ENCODE measurements around the gene SMLR1. TPM values are rescaled to one million over a fixed set of nuclear protein-coding genes. Genes with fewer than 3 reads are reported as not detected.

Gene SMLR1
- total RNA-seq, 1 experiment from 2014 or later = not detected

DNA sequence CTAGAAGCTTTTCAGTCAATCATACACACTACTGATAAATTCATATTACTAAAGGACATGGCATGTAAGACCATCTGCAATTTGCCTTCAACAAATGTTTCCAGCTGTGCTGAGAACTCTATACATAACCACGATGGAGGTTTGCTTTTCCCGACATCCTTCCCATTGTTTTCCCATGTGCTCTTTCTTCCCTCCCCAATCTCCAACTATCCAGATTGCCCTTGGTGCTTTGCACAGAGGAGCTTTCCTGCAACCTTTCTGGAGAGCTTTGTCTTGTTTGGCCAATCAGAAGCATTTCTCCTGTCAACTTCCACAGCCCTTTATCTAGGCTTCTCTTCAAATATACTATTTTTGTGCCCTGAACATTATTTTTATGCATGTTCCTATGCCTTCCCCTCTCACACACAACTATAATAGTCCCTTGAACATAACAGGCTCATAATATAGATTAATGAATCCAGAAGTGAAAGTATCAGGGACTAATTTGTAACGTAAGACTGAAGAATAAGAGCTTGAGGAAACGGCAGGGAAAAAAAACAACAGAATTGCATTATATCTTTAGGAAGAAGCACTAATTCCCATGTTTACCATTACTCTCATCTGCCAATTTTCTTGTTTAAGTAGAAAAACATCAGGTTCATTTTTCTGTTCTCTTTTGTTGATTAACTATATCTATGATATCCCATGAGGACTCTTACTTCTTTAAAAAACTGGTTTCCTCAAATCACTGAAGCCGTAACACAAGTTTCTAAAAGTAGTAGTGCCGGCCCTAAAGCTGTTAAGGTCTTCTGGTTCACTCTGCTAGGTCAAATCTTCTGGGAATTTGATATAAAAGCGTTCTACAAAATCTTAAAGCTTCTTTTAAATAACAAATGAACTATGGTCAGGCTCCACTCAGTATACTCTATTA lies 20.1 kb downstream of the SMLR1 start:
- Histone ChIP-seq H3K27ac (no peak overlapping the region), H3K36me3 (ENCODE audit: low read depth) (no peaks in the 10 kb centered on the region), H3K4me2 (no peak overlapping the region), H4K20me1 (ENCODE audit: insufficient read depth) (no peaks in the 10 kb centered on the region), H3F3A (ENCODE audit: insufficient read depth, low read depth) (no peaks in the 10 kb centered on the region), H3K79me2 (ENCODE audit: low read depth) (no peaks in the 10 kb centered on the region), H3K27me3 (ENCODE audit: insufficient read depth, low read depth) (no peaks in the 10 kb centered on the region), H3K9me2 (ENCODE audit: insufficient read depth) (no peaks in the 10 kb centered on the region), H2AFZ (no peak overlapping the region), H3K4me3 (no peak overlapping the region), H3K9me3 (ENCODE audit: insufficient read depth, low read depth) (no peaks in the 10 kb centered on the region), H3K4me1 (replicated peaks; ENCODE audit: insufficient read depth) (no peaks in the 10 kb centered on the region)
- BruUV-seq (replicated peaks) = no TSS peak
- ChIA-PET POLR2A (ENCODE audit: unreplicated experiment) (no interaction called here), CTCF (no interaction called here)
- no peak for TF ChIP-seq EZH2 (IDR thresholded peaks at IDR 0.05; ENCODE audit: low read depth)
- TF ChIP-seq, protein P1, sequence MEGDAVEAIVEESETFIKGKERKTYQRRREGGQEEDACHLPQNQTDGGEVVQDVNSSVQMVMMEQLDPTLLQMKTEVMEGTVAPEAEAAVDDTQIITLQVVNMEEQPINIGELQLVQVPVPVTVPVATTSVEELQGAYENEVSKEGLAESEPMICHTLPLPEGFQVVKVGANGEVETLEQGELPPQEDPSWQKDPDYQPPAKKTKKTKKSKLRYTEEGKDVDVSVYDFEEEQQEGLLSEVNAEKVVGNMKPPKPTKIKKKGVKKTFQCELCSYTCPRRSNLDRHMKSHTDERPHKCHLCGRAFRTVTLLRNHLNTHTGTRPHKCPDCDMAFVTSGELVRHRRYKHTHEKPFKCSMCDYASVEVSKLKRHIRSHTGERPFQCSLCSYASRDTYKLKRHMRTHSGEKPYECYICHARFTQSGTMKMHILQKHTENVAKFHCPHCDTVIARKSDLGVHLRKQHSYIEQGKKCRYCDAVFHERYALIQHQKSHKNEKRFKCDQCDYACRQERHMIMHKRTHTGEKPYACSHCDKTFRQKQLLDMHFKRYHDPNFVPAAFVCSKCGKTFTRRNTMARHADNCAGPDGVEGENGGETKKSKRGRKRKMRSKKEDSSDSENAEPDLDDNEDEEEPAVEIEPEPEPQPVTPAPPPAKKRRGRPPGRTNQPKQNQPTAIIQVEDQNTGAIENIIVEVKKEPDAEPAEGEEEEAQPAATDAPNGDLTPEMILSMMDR (conservative IDR thresholded peaks at IDR 0.05) = no peak
- intact Hi-C loops (cut with micrococcal nuclease; ENCODE audit: unreplicated experiment) = loop anchor here (10.0 kb wide), 1 partner anchor 782 kb away; no protein-coding TSS in a partner anchor
- DNase-seq = no peak

DNA sequence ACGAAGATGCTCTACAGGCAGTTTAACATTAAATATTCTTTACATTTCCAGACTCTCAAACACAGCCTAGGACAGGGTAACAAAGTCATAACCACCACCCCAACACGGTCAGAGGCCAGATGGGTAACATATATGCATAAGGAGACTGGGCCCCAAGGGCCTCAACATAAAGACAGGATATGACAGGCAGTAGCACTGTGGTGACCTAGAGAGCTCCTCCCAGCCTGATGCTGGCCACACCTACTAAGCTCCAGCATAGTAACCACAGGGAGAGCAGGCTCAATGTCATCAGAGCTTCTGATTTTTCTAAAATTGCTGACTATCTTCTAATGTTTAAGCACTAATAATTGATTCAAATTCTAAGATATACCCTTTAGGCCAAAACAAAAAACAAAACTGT lies 21.7 kb downstream of the SMLR1 start:
- no TSS peak for BruUV-seq (replicated peaks)
- H4K20me1 ChIP-seq (ENCODE audit: insufficient read depth) = no peaks in the 10 kb centered on the region
- H3K4me1 ChIP-seq (replicated peaks; ENCODE audit: insufficient read depth) = no peaks in the 10 kb centered on the region
- no peaks in the 10 kb centered on the region for H3K9me2 ChIP-seq (ENCODE audit: insufficient read depth)
- intact Hi-C loops (cut with micrococcal nuclease; ENCODE audit: unreplicated experiment) = loop anchor here (10.0 kb wide), 1 partner anchor 784 kb away; no protein-coding TSS in a partner anchor
- no peaks in the 10 kb centered on the region for H3K9me3 ChIP-seq (ENCODE audit: insufficient read depth, low read depth)
- no peaks in the 10 kb centered on the region for H3F3A ChIP-seq (ENCODE audit: insufficient read depth, low read depth)
- ChIA-PET CTCF (no interaction called here), POLR2A (ENCODE audit: unreplicated experiment) (no interaction called here)
- H3K4me2 ChIP-seq = no peak overlapping the region
- no peaks in the 10 kb centered on the region for H3K27me3 ChIP-seq (ENCODE audit: insufficient read depth, low read depth)
- no peak for DNase-seq
- no peak overlapping the region for H3K4me3 ChIP-seq
- no peak overlapping the region for H3K27ac ChIP-seq
- no peak for TF ChIP-seq EZH2 (IDR thresholded peaks at IDR 0.05; ENCODE audit: low read depth)
- TF ChIP-seq, protein P1 (conservative IDR thresholded peaks at IDR 0.05) = no peak
- no peak overlapping the region for H2AFZ ChIP-seq
- no peaks in the 10 kb centered on the region for H3K36me3 ChIP-seq (ENCODE audit: low read depth)
- no peaks in the 10 kb centered on the region for H3K79me2 ChIP-seq (ENCODE audit: low read depth)

DNA sequence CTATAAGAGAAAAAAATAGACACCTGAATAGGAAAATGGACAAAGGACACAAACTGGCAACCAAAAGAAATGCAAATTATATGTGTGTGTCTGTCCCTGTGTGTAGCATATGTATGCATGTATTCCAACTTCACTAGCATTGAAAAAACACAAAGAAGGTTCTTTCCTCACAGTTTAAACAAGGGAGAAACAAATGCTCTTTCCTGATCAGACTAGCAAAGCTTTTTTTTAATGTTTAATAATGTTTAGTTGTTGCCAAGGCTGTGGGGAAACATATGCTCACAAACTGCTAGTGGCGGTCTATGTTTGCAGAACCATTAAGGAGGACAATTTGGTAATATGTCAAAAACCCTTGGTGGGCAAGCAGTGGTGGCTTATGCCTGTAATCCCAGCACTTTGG lies 22.4 kb downstream of the SMLR1 start:
- Histone ChIP-seq H3K27ac (no peak overlapping the region), H3K27me3 (ENCODE audit: insufficient read depth, low read depth) (no peaks in the 10 kb centered on the region), H3K79me2 (ENCODE audit: low read depth) (no peaks in the 10 kb centered on the region), H3K9me2 (ENCODE audit: insufficient read depth) (no peaks in the 10 kb centered on the region), H3K4me1 (replicated peaks; ENCODE audit: insufficient read depth) (no peaks in the 10 kb centered on the region), H4K20me1 (ENCODE audit: insufficient read depth) (no peaks in the 10 kb centered on the region), H3K4me2 (no peak overlapping the region), H2AFZ (no peak overlapping the region), H3F3A (ENCODE audit: insufficient read depth, low read depth) (no peaks in the 10 kb centered on the region), H3K4me3 (no peak overlapping the region), H3K9me3 (ENCODE audit: insufficient read depth, low read depth) (no peaks in the 10 kb centered on the region), H3K36me3 (ENCODE audit: low read depth) (no peaks in the 10 kb centered on the region)
- CTCF ChIA-PET = no interaction called here
- no peak for DNase-seq
- intact Hi-C loops (cut with micrococcal nuclease; ENCODE audit: unreplicated experiment) = loop anchor here (10.0 kb wide), 1 partner anchor 785 kb away; no protein-coding TSS in a partner anchor
- TF ChIP-seq EZH2 (IDR thresholded peaks at IDR 0.05; ENCODE audit: low read depth) = no peak
- TF ChIP-seq, protein P1 (conservative IDR thresholded peaks at IDR 0.05) = no peak
- no TSS peak for BruUV-seq (replicated peaks)
- POLR2A ChIA-PET (ENCODE audit: unreplicated experiment) = no interaction called here
